Measurements from ENCODE around the gene SFRP2. TPM values are rescaled to one million over a fixed set of nuclear protein-coding genes. Genes with fewer than 3 reads are reported as not detected.

SFRP2 gene
- total RNA-seq, 2 donors from 2014 or later, result 70.4 to 90.3 TPM

- no peaks in the 10 kb centered on the region for H3K27me3 ChIP-seq (replicated peaks; ENCODE audit: insufficient read depth)
- no peaks in the 10 kb centered on the region for H3K36me3 ChIP-seq
- no peak for TF ChIP-seq CTCF (IDR thresholded peaks at IDR 0.05)
- no peak overlapping the region for H3K4me3 ChIP-seq
- no peak overlapping the region for H3K27ac ChIP-seq
- H3K4me1 ChIP-seq (ENCODE audit: control insufficient read depth in 1 of 2, low read depth in 2 of 2), result no peaks in the 10 kb centered on the region
- H3K9me3 ChIP-seq, result no peaks in the 10 kb centered on the region
- ATAC-seq (ENCODE audit: insufficient number of reproducible peaks, low FRiP score, low read depth) (no peak), DNase-seq (ENCODE audit: low spot score) (no peak)
Measured at GRCh38 chr4:153809307-153809706, 20.4 kb upstream of the SFRP2 start.

- no peak for TF ChIP-seq CTCF (IDR thresholded peaks at IDR 0.05)
- H3K4me3 ChIP-seq, result no peak overlapping the region
- H3K27me3 ChIP-seq (replicated peaks; ENCODE audit: insufficient read depth), result no peaks in the 10 kb centered on the region
Measured at GRCh38 chr4:153808175-153808574, 19.3 kb upstream of the SFRP2 start.

GRCh38 chr4:153806073-153806472, 17.2 kb upstream of the SFRP2 start:
- ATAC-seq (ENCODE audit: insufficient number of reproducible peaks, low FRiP score, low read depth), result no peak
- Histone ChIP-seq H3K27ac (no peak overlapping the region), H3K36me3 (no peaks in the 10 kb centered on the region), H3K27me3 (replicated peaks; ENCODE audit: insufficient read depth) (no peaks in the 10 kb centered on the region), H3K9me3 (no peaks in the 10 kb centered on the region), H3K4me3 (no peak overlapping the region), H3K4me1 (ENCODE audit: control insufficient read depth in 1 of 2, low read depth in 2 of 2) (no peaks in the 10 kb centered on the region)
- TF ChIP-seq CTCF (IDR thresholded peaks at IDR 0.05), result no peak
- no peak for DNase-seq (ENCODE audit: low spot score)

More at GRCh38 chr4:153808175-153808574, 19.3 kb upstream of the SFRP2 start:
- no peak for ATAC-seq (ENCODE audit: insufficient number of reproducible peaks, low FRiP score, low read depth)
- Histone ChIP-seq H3K36me3 (no peaks in the 10 kb centered on the region), H3K4me1 (ENCODE audit: control insufficient read depth in 1 of 2, low read depth in 2 of 2) (no peaks in the 10 kb centered on the region), H3K9me3 (no peaks in the 10 kb centered on the region), H3K27ac (no peak overlapping the region)
- DNase-seq (ENCODE audit: low spot score), result no peak

- Histone ChIP-seq H3K4me1 (ENCODE audit: control insufficient read depth in 1 of 2, low read depth in 2 of 2) (no peaks in the 10 kb centered on the region), H3K27ac (no peak overlapping the region), H3K27me3 (replicated peaks; ENCODE audit: insufficient read depth) (no peaks in the 10 kb centered on the region), H3K36me3 (no peaks in the 10 kb centered on the region), H3K9me3 (no peaks in the 10 kb centered on the region), H3K4me3 (no peak overlapping the region)
- TF ChIP-seq CTCF (IDR thresholded peaks at IDR 0.05), result no peak
- DNase-seq (ENCODE audit: low spot score) (no peak), ATAC-seq (ENCODE audit: insufficient number of reproducible peaks, low FRiP score, low read depth) (no peak)
Measured at GRCh38 chr4:153804722-153805121, 15.8 kb upstream of the SFRP2 start.

GRCh38 chr4:153799694-153800074, 10.8 kb upstream of the SFRP2 start:
- TF ChIP-seq CTCF (IDR thresholded peaks at IDR 0.05), result no peak
- H3K36me3 ChIP-seq, result no peaks in the 10 kb centered on the region
- H3K27me3 ChIP-seq (replicated peaks; ENCODE audit: insufficient read depth), result no peaks in the 10 kb centered on the region
- DNase-seq (ENCODE audit: low spot score) (no peak), ATAC-seq (ENCODE audit: insufficient number of reproducible peaks, low FRiP score, low read depth) (no peak)
- no peaks in the 10 kb centered on the region for H3K9me3 ChIP-seq
- no peak overlapping the region for H3K4me3 ChIP-seq
- no peaks in the 10 kb centered on the region for H3K4me1 ChIP-seq (ENCODE audit: control insufficient read depth in 1 of 2, low read depth in 2 of 2)
- H3K27ac ChIP-seq, result no peak overlapping the region
